GM12873 (cell line): ENCODE results near the gene NIPBL.

Experiments
- CTCF ChIP-seq: IDR thresholded peaks from 2 replicates; pipeline ENCODE4 v1.5.1; 2012; ENCODE audit warnings: low read depth, mild to moderate bottlenecking, moderate library complexity, low read length, control low read depth; ENCODE audit not compliant: insufficient read depth; ENCODE audit errors: missing control alignments

NIPBL gene

GRCh38 chr5:36935805-36936204 is 59.2 kb downstream of the NIPBL start:
- no peak for TF ChIP-seq CTCF

GRCh38 chr5:36936309-36936708 is 59.7 kb downstream of the NIPBL start:
- TF ChIP-seq CTCF: no peak

GRCh38 chr5:36938129-36938528 is 61.6 kb downstream of the NIPBL start:
- no peak for TF ChIP-seq CTCF

- no peak for TF ChIP-seq CTCF
Measured at GRCh38 chr5:36939969-36940858, 63.6 kb downstream of the NIPBL start.

- no peak for TF ChIP-seq CTCF
Measured at GRCh38 chr5:36943584-36943983, 67.0 kb downstream of the NIPBL start.

GRCh38 chr5:36944024-36944423 is 67.5 kb downstream of the NIPBL start:
- TF ChIP-seq CTCF: no peak

GRCh38 chr5:36944607-36945225 is 68.1 kb downstream of the NIPBL start:
- TF ChIP-seq CTCF: peak; percentile 35
